CD14-positive monocyte (primary cell): ENCODE measurements around the gene RGL3. TPM values are rescaled to one million over a fixed set of nuclear protein-coding genes. Genes with fewer than 3 reads are reported as not detected.

Experiments
- DNase-seq, 3 donors: peaks; one replicate each; pipeline ENCODE4 v3.0.0-alpha.2; 2011 to 2022
- H2AFZ ChIP-seq: 2 replicates; pipeline ENCODE4 v1.6.0; 2012; ENCODE audit warnings: mild to moderate bottlenecking, low read depth, low read length, inconsistent platforms; ENCODE audit not compliant: insufficient read depth, poor library complexity, severe bottlenecking
- H3K27ac ChIP-seq, 2 donors: 1 replicate in 1 of 2; 2 replicates in 1 of 2; pipeline ENCODE4 v1.5.1; 2012 to 2013; ENCODE audit warnings: low read length in 2 of 2, control low read depth in 1 of 2, inconsistent platforms in 1 of 2, low read depth in 1 of 2, mild to moderate bottlenecking in 1 of 2
- H3K27me3 ChIP-seq, 2 donors: one replicate each; pipeline versions ENCODE4 v1.6.0 to v1.6.1; 2011 to 2013; ENCODE audit warnings: low read length in 2 of 2; ENCODE audit not compliant: control insufficient read depth in 2 of 2, insufficient read depth in 2 of 2
- H3K36me3 ChIP-seq, 2 donors: replicated peaks in 1 of 2; 1 replicate in 1 of 2; 2 replicates in 1 of 2; pipeline versions ENCODE4 v1.5.1 to v1.6.1; 2012 to 2013; ENCODE audit warnings: low read length in 2 of 2, control low read depth in 1 of 2, inconsistent platforms in 1 of 2, mild to moderate bottlenecking in 1 of 2; ENCODE audit not compliant: insufficient read depth in 2 of 2, control insufficient read depth in 1 of 2
- H3K4me1 ChIP-seq, 2 donors: 1 replicate in 1 of 2; 2 replicates in 1 of 2; pipeline versions ENCODE4 v1.5.1 to v1.6.1; 2012 to 2013; ENCODE audit warnings: low read length in 2 of 2, control low read depth in 1 of 2, inconsistent platforms in 1 of 2, mild to moderate bottlenecking in 1 of 2, moderate library complexity in 1 of 2; ENCODE audit not compliant: insufficient read depth in 2 of 2, control insufficient read depth in 1 of 2
- H3K4me2 ChIP-seq: replicated peaks from 2 replicates; pipeline ENCODE3; 2012; ENCODE audit warnings: low read length, moderate library complexity, mild to moderate bottlenecking; ENCODE audit not compliant: poor library complexity, severe bottlenecking; ENCODE audit errors: extremely low read depth
- H3K4me3 ChIP-seq, 3 experiments: fragments of 200-600 bp in 1 of 3; sonication (generic) in 1 of 3; replicated peaks in 1 of 3; 1 replicate in 2 of 3; 2 replicates in 1 of 3; pipeline ENCODE4 v1.5.1; 2011 to 2013; ENCODE audit warnings: low read length in 3 of 3, mild to moderate bottlenecking in 3 of 3, control low read depth in 2 of 3, low read depth in 2 of 3, inconsistent platforms in 1 of 3, moderate library complexity in 1 of 3
- H3K79me2 ChIP-seq: 2 replicates; pipeline ENCODE4 v1.6.0; 2012; ENCODE audit warnings: mild to moderate bottlenecking, control low read depth, inconsistent platforms, low read length, moderate library complexity; ENCODE audit not compliant: insufficient read depth
- H3K9ac ChIP-seq: 2 replicates; pipeline ENCODE4 v1.6.0; 2017; ENCODE audit warnings: low read length, mild to moderate bottlenecking; ENCODE audit not compliant: insufficient read depth, poor library complexity, severe bottlenecking
- H3K9me3 ChIP-seq, 2 donors: replicated peaks in 1 of 2; 1 replicate in 1 of 2; 2 replicates in 1 of 2; pipeline versions ENCODE4 v1.5.1 to v1.6.1; 2012 to 2013; ENCODE audit warnings: low read length in 2 of 2, control low read depth in 1 of 2; ENCODE audit not compliant: control insufficient read depth in 1 of 2, insufficient read depth in 1 of 2
- H4K20me1 ChIP-seq: 2 replicates; pipeline ENCODE4 v1.6.0; 2012; ENCODE audit warnings: mild to moderate bottlenecking, low read length, control low read depth, moderate library complexity; ENCODE audit not compliant: insufficient read depth
- H3K27ac Mint-ChIP-seq, 7 donors: one replicate each; pipeline ENCODE4 v1.8.0; 2020; ENCODE audit warnings: mild to moderate bottlenecking in 7 of 7, mixed read lengths in 7 of 7, moderate library complexity in 6 of 7, inconsistent platforms in 2 of 7
- H3K27me3 Mint-ChIP-seq, 3 donors: one replicate each; pipeline ENCODE4 v1.8.0; 2021 to 2022; ENCODE audit warnings: low read depth in 3 of 3, mild to moderate bottlenecking in 3 of 3, mixed read lengths in 3 of 3, moderate library complexity in 3 of 3, inconsistent platforms in 1 of 3
- H3K36me3 Mint-ChIP-seq, 2 donors: one replicate each; pipeline ENCODE4 v1.8.0; 2020; ENCODE audit warnings: mixed read lengths in 2 of 2, inconsistent platforms in 1 of 2, mild to moderate bottlenecking in 1 of 2
- H3K4me1 Mint-ChIP-seq: one replicate; pipeline ENCODE4 v1.8.0; 2020; ENCODE audit warnings: mild to moderate bottlenecking, mixed read lengths
- H3K4me3 Mint-ChIP-seq, 2 donors: one replicate each; pipeline ENCODE4 v1.8.0; 2020; ENCODE audit warnings: mild to moderate bottlenecking in 2 of 2, mixed read lengths in 2 of 2, moderate library complexity in 1 of 2
- H3K9me3 Mint-ChIP-seq, 7 donors: one replicate each; pipeline ENCODE4 v1.8.0; 2020 to 2022; ENCODE audit warnings: mixed read lengths in 7 of 7, mild to moderate bottlenecking in 6 of 7, moderate library complexity in 6 of 7, inconsistent platforms in 2 of 7
- CTCF ChIP-seq: fragments of 200-600 bp; IDR thresholded peaks from one replicate; pipeline ENCODE4 v1.8.0; 2022; ENCODE audit warnings: antibody characterized with exemption, mild to moderate bottlenecking
- WGBS: methylation state at CpG from one replicate; pipeline ENCODE4 v1.1.5; 2013; ENCODE audit warnings: missing lambda C conversion rate; ENCODE audit not compliant: insufficient coverage; 5-methylcytosine and 5-hydroxymethylcytosine counted together
- intact Hi-C, 2 donors: fragments of 100-400 bp; cut with micrococcal nuclease; formaldehyde crosslinking; loops; one replicate each; pipeline versions ENCODE4 v1.15.0 to v1.15.1; 2023
- polyA plus RNA-seq, 3 donors: library from polyadenylated mRNA; depleted of rRNA in 1 of 3; unstranded in 2 of 3; stranded (reverse) in 1 of 3; fragments of 300-500 nt in 2 of 3; fragments of >200 nt in 1 of 3; fragmentation: Illumina TruSeq in 2 of 3; gene quantifications; 1 replicate in 2 of 3; 2 replicates in 1 of 3; pipeline ENCODE4 v1.2.3, GENCODE V29; 2012 to 2021

The RGL3 gene
- polyA plus RNA-seq, 3 donors, result 1.7 TPM; not detected in 2

GRCh38 chr19:11446652-11447301 is 27.7 kb upstream of the RGL3 start:
- peaks cover 51 to 85% of the 10 kb centered on the region in 2 donors for H3K36me3 Mint-ChIP-seq
- H3K27me3 Mint-ChIP-seq, result peaks cover 0 to 2% (median 2%) of the 10 kb centered on the region in 3 donors
- peak; percentile 22 to 54 (median 41) for DNase-seq
- H3K4me1 ChIP-seq, result no peaks in the 10 kb centered on the region
- no peaks in the 10 kb centered on the region for H3K79me2 ChIP-seq
- no peaks in the 10 kb centered on the region for H3K27me3 ChIP-seq
- peak overlapping the region in 3 of 7 donors; percentile 35 to 85 (median 70) for H3K27ac Mint-ChIP-seq
- no peaks in the 10 kb centered on the region for H3K9me3 Mint-ChIP-seq
- H3K4me3 ChIP-seq, result no peak overlapping the region
- no peaks in the 10 kb centered on the region for H3K9me3 ChIP-seq
- no peak overlapping the region for H3K4me2 ChIP-seq
- 60% methylated on average over 7 of the region's 23 CpGs for WGBS
- H3K4me1 Mint-ChIP-seq, result peaks cover 2% of the 10 kb centered on the region
- no peak overlapping the region for H3K27ac ChIP-seq
- peaks cover 73 to 93% of the 10 kb centered on the region in 2 donors for H3K36me3 ChIP-seq
- peak; percentile 80 for TF ChIP-seq CTCF
- intact Hi-C loops, result loop anchor here (1.0 to 5.0 kb wide), 2 partner anchors 158 to 159 kb away; no protein-coding TSS in a partner anchor
- H3K4me3 Mint-ChIP-seq, result no peak overlapping the region
- H4K20me1 ChIP-seq, result peaks cover 28% of the 10 kb centered on the region
- no peak overlapping the region for H2AFZ ChIP-seq
- no peak overlapping the region for H3K9ac ChIP-seq

GRCh38 chr19:11446271-11446651 is 27.1 kb upstream of the RGL3 start:
- no peaks in the 10 kb centered on the region for H3K9me3 Mint-ChIP-seq
- Histone ChIP-seq H3K9ac (no peak overlapping the region), H3K9me3 (no peaks in the 10 kb centered on the region), H2AFZ (no peak overlapping the region), H3K36me3 (peaks cover 79 to 98% of the 10 kb centered on the region in 2 donors), H3K79me2 (peaks cover 4% of the 10 kb centered on the region), H4K20me1 (peaks cover 33% of the 10 kb centered on the region), H3K27me3 (no peaks in the 10 kb centered on the region), H3K27ac (no peak overlapping the region), H3K4me1 (no peaks in the 10 kb centered on the region), H3K4me2 (no peak overlapping the region), H3K4me3 (no peak overlapping the region)
- intact Hi-C loops, result loop anchor here (1.0 to 5.0 kb wide), 2 partner anchors 158 to 159 kb away; no protein-coding TSS in a partner anchor
- peaks cover 2% of the 10 kb centered on the region for H3K4me1 Mint-ChIP-seq
- 96% methylated on average over 9 of the region's 14 CpGs for WGBS
- no peak overlapping the region for H3K27ac Mint-ChIP-seq
- DNase-seq, result no peak
- no peak for TF ChIP-seq CTCF
- peaks cover 54 to 89% of the 10 kb centered on the region in 2 donors for H3K36me3 Mint-ChIP-seq
- H3K27me3 Mint-ChIP-seq, result peaks cover 0 to 2% (median 2%) of the 10 kb centered on the region in 3 donors
- H3K4me3 Mint-ChIP-seq, result no peak overlapping the region
